B cell (primary cell): ENCODE data around the gene DBR1. TPM values are rescaled to one million over a fixed set of nuclear protein-coding genes. Genes with fewer than 3 reads are reported as not detected.

ENCODE experiments used
- ATAC-seq: fragments of 200-7000 bp; cut with Tn5 transposase; one replicate; pipeline ENCODE4 v1.10.0; 2021; ENCODE audit warnings: low read depth, mild to moderate bottlenecking, moderate number of reproducible peaks, moderate library complexity
- CTCF ChIA-PET: fragments of 350-600 bp; sonication (Branson Sonifier 250); formaldehyde crosslinking; loops from one replicate; lab custom pipeline; 2021; ENCODE audit warnings: antibody characterized with exemption, inconsistent platforms; lab: Charles Lee
- POLR2A ChIA-PET: fragments of 350-600 bp; sonication (Branson Sonifier 250); formaldehyde crosslinking; loops from one replicate; lab custom pipeline; 2021; ENCODE audit warnings: antibody characterized with exemption; lab: Charles Lee
- DNase-seq: peaks from one replicate; pipeline ENCODE4 v3.0.0; 2013
- H2AFZ ChIP-seq: 2 replicates; pipeline ENCODE4 v1.6.1; 2012; ENCODE audit warnings: mild to moderate bottlenecking, low read depth, low read length; ENCODE audit not compliant: insufficient read depth, poor library complexity, severe bottlenecking
- H3K27ac ChIP-seq, 2 donors: 1 replicate in 1 of 2; 2 replicates in 1 of 2; pipeline ENCODE4 v1.5.1; 2012 to 2013; ENCODE audit warnings: low read length in 2 of 2, mild to moderate bottlenecking in 2 of 2, moderate library complexity in 1 of 2
- H3K27me3 ChIP-seq, 4 experiments: fragments of 200-600 bp in 1 of 4; sonication (generic) in 1 of 4; replicated peaks in 1 of 4; 1 replicate in 2 of 4; 2 replicates in 2 of 4; pipeline versions ENCODE4 v1.6.1 to v1.7.0; 2013 to 2016; ENCODE audit warnings: low read length in 3 of 4, mild to moderate bottlenecking in 2 of 4, mixed read lengths in 1 of 4, moderate library complexity in 1 of 4; ENCODE audit not compliant: insufficient read depth in 4 of 4, control insufficient read depth in 3 of 4; ENCODE audit errors: control extremely low read depth in 1 of 4
- H3K36me3 ChIP-seq, 2 experiments: replicated peaks in 1 of 2; 1 replicate in 1 of 2; 2 replicates in 1 of 2; pipeline versions ENCODE4 v1.6.1 to v1.7.1; 2013; ENCODE audit warnings: low read length in 1 of 2; ENCODE audit not compliant: insufficient read depth in 2 of 2, control insufficient read depth in 1 of 2; ENCODE audit errors: control extremely low read depth in 1 of 2, extremely low read depth in 1 of 2
- H3K4me1 ChIP-seq, 2 donors: fragments of 200-600 bp in 1 of 2; sonication (generic) in 1 of 2; 1 replicate in 1 of 2; 2 replicates in 1 of 2; pipeline versions ENCODE4 v1.5.1 to v1.6.1; 2013 to 2017; ENCODE audit warnings: low read length in 2 of 2; ENCODE audit not compliant: control insufficient read depth in 2 of 2, insufficient read depth in 2 of 2
- H3K4me2 ChIP-seq: replicated peaks from 2 replicates; pipeline ENCODE3; 2012; ENCODE audit warnings: mild to moderate bottlenecking, low read depth, low read length; ENCODE audit not compliant: poor library complexity, severe bottlenecking
- H3K4me3 ChIP-seq, 5 experiments: fragments of 200-600 bp in 1 of 5; sonication (generic) in 1 of 5; 1 replicate in 3 of 5; 2 replicates in 2 of 5; pipeline versions ENCODE4 v1.5.1 to v1.7.0; 2011 to 2016; ENCODE audit warnings: low read length in 4 of 5, mild to moderate bottlenecking in 4 of 5, low read depth in 2 of 5, control low read depth in 1 of 5, moderate library complexity in 1 of 5; ENCODE audit not compliant: insufficient read depth in 1 of 5; ENCODE audit errors: control extremely low read depth in 1 of 5, extremely low read depth in 1 of 5
- H3K79me2 ChIP-seq: fragments of 200-600 bp; sonication (generic); one replicate; pipeline ENCODE4 v1.6.0; 2016; ENCODE audit warnings: low read length; ENCODE audit not compliant: control insufficient read depth, insufficient read depth
- H3K9ac ChIP-seq: fragments of 200-600 bp; sonication (generic); 2 replicates; pipeline ENCODE4 v1.6.1; 2017; ENCODE audit warnings: mild to moderate bottlenecking, low read length, moderate library complexity
- H3K9me3 ChIP-seq, 3 donors: one replicate each; pipeline versions ENCODE4 v1.6.1 to v1.7.1; 2013; ENCODE audit warnings: low read length in 2 of 3; ENCODE audit not compliant: control insufficient read depth in 2 of 3, insufficient read depth in 1 of 3; ENCODE audit errors: control extremely low read depth in 1 of 3
- H4K20me1 ChIP-seq: 2 replicates; pipeline ENCODE4 v1.6.0; 2012; ENCODE audit warnings: mild to moderate bottlenecking, low read length; ENCODE audit not compliant: insufficient read depth, control insufficient read depth, poor library complexity, severe bottlenecking
- H3K27ac Mint-ChIP-seq: one replicate; pipeline ENCODE4 v1.8.0; 2021; ENCODE audit warnings: mixed read lengths
- H3K27me3 Mint-ChIP-seq: one replicate; pipeline ENCODE4 v1.8.0; 2021; ENCODE audit warnings: mixed read lengths
- H3K4me1 Mint-ChIP-seq: one replicate; pipeline ENCODE4 v1.8.0; 2021; ENCODE audit warnings: mixed read lengths
- H3K4me3 Mint-ChIP-seq: one replicate; pipeline ENCODE4 v1.8.0; 2021; ENCODE audit warnings: mixed read lengths
- H3K9me3 Mint-ChIP-seq: one replicate; pipeline ENCODE4 v1.8.0; 2022; ENCODE audit warnings: mixed read lengths; ENCODE audit not compliant: insufficient read depth
- CTCF ChIP-seq: fragments of 200-600 bp; IDR thresholded peaks from one replicate; pipeline ENCODE4 v1.8.0; 2022; ENCODE audit warnings: antibody characterized with exemption, mild to moderate bottlenecking
- EZH2 ChIP-seq: IDR thresholded peaks from 2 replicates; pipeline ENCODE4 v1.6.1; 2012; ENCODE audit warnings: borderline replicate concordance, low read depth, mild to moderate bottlenecking, moderate library complexity, low read length; ENCODE audit not compliant: insufficient read depth, poor library complexity, severe bottlenecking
- WGBS: methylation state at CpG from one replicate; pipeline ENCODE4 v1.1.5; 2013; ENCODE audit warnings: missing lambda C conversion rate; ENCODE audit not compliant: insufficient coverage; 5-methylcytosine and 5-hydroxymethylcytosine counted together
- intact Hi-C: fragments of 100-400 bp; cut with micrococcal nuclease; formaldehyde crosslinking; loops from one replicate; pipeline ENCODE4 v1.10.0; 2022
- polyA plus RNA-seq: library from polyadenylated mRNA; depleted of rRNA; stranded (reverse); fragments of >200 nt; gene quantifications from 2 replicates; pipeline ENCODE4 v1.2.3, GENCODE V29; 2012
- total RNA-seq, 2 donors: library from RNA; stranded (reverse); fragments of 120-200 nt in 1 of 2; gene quantifications; 1 replicate in 1 of 2; 2 replicates in 1 of 2; pipeline versions ENCODE4 v1.2.3 to v1.2.4, GENCODE V29; 2013 to 2022

Gene DBR1
- total and polyA plus RNA-seq, 2 donors (not counting 1 experiment from before 2014, with no cell fraction given) = 7.5 to 22.6 TPM

GRCh38 chr3:138184994-138185393 is 10.3 kb upstream of the DBR1 start:
- H3K4me2 ChIP-seq = no peak overlapping the region
- no peaks in the 10 kb centered on the region for H3K9me3 ChIP-seq
- H3K4me3 ChIP-seq = no peak overlapping the region
- Mint-ChIP-seq H3K4me3 (no peak overlapping the region), H3K9me3 (no peaks in the 10 kb centered on the region), H3K27me3 (peaks cover 15% of the 10 kb centered on the region), H3K27ac (no peak overlapping the region), H3K4me1 (peaks cover 26% of the 10 kb centered on the region)
- no peak overlapping the region for H3K9ac ChIP-seq
- peaks cover 8 to 17% of the 10 kb centered on the region in 2 donors for H3K4me1 ChIP-seq
- intact Hi-C loops = loop anchor here (5.0 to 10.0 kb wide), 3 partner anchors 140 to 1990 kb away; partner anchors contain the start of genes MSL2, NME9 and STAG1
- DNase-seq (no peak), ATAC-seq (no peak)
- peaks cover 29% of the 10 kb centered on the region for H3K79me2 ChIP-seq
- H4K20me1 ChIP-seq = no peaks in the 10 kb centered on the region
- WGBS = 74% methylated on average over 2 of the region's 3 CpGs
- CTCF ChIA-PET = interaction anchor here (0.8 kb wide), 1 partner anchor 10 kb away, joined by 3 read pairs; the partner anchor contains the start of gene DBR1
- H2AFZ ChIP-seq = no peak overlapping the region
- H3K27me3 ChIP-seq = peaks cover 0 to 19% (median 7%) of the 10 kb centered on the region in 4 experiments
- POLR2A ChIA-PET = interaction anchor here (0.7 kb wide), 1 partner anchor 10 kb away, joined by 5 read pairs; the partner anchor contains the start of gene DBR1
- TF ChIP-seq EZH2 (no peak), CTCF (no peak)
- no peak overlapping the region for H3K27ac ChIP-seq
- H3K36me3 ChIP-seq = no peaks in the 10 kb centered on the region

GRCh38 chr3:138180375-138181029 is 5.8 kb upstream of the DBR1 start:
- Mint-ChIP-seq H3K27me3 (peaks cover 17% of the 10 kb centered on the region), H3K4me1 (peaks cover 2% of the 10 kb centered on the region), H3K9me3 (no peaks in the 10 kb centered on the region), H3K4me3 (no peak overlapping the region), H3K27ac (no peak overlapping the region)
- Histone ChIP-seq H3K36me3 (no peaks in the 10 kb centered on the region), H3K4me3 (no peak overlapping the region), H3K9ac (no peak overlapping the region), H4K20me1 (no peaks in the 10 kb centered on the region), H3K27me3 (peaks cover 0 to 17% (median 7%) of the 10 kb centered on the region in 4 experiments), H3K79me2 (peaks cover 10% of the 10 kb centered on the region), H3K27ac (no peak overlapping the region), H2AFZ (no peak overlapping the region), H3K4me2 (no peak overlapping the region), H3K4me1 (no peaks in the 10 kb centered on the region), H3K9me3 (no peaks in the 10 kb centered on the region)
- ATAC-seq = peak; percentile 53
- WGBS = no CpG with 5 or more reads among the region's 2 CpGs
- CTCF ChIA-PET = interaction anchor here (1.5 to 1.8 kb wide), 3 partner anchors 735 to 744 kb away, joined by 4 to 6 read pairs (median 5); no protein-coding TSS in a partner anchor
- TF ChIP-seq CTCF = peak; percentile 44
- TF ChIP-seq EZH2 = no peak
- POLR2A ChIA-PET = no interaction called here
- intact Hi-C loops = loop anchor here (10.0 kb wide), 2 partner anchors 144 to 1986 kb away; partner anchors contain the start of genes MSL2 and NME9
- DNase-seq = peak; percentile 43
